ENCODE data around the gene OLIG1.

Gene OLIG1

DNA sequence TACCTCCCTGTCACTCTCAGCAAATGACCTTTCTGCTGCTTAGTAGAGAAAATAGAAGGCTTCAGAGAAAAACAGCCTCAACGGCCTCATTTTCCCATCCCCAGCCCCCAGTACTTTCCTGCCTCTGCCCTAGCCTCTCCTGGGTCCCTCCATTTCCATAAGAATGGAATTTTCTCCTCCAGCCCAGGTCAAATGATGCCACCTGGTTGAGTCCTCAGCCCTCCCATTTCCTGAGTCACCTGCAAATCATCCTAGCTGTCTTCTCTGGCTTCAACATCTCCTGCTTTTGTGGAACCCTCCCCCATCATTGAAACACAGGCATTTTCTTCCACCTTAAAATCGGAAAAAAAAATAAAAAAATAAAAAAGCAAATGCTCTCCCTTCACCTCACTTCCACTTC lies 35.1 kb downstream of the OLIG1 start:
- no peak for DNase-seq

DNA sequence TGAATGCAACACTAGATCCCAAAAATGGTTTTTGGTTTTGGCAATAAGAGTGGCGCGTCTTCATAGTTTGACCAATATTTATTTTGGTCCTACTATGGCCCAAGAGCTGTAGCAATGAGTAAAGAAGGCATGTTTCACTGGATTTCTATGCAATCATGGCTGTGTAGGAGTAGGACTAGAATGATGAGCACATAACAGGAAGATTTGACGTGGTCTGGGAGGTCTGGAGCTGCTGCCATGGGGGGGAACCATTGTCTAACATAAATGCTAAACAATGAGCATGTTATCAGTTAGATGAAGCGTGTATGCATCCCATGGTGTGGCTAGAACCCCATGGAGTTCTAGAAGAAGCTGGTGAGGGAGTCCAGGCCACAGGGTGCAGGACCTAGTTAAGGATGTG lies 38.3 kb downstream of the OLIG1 start:
- no peak for DNase-seq

DNA sequence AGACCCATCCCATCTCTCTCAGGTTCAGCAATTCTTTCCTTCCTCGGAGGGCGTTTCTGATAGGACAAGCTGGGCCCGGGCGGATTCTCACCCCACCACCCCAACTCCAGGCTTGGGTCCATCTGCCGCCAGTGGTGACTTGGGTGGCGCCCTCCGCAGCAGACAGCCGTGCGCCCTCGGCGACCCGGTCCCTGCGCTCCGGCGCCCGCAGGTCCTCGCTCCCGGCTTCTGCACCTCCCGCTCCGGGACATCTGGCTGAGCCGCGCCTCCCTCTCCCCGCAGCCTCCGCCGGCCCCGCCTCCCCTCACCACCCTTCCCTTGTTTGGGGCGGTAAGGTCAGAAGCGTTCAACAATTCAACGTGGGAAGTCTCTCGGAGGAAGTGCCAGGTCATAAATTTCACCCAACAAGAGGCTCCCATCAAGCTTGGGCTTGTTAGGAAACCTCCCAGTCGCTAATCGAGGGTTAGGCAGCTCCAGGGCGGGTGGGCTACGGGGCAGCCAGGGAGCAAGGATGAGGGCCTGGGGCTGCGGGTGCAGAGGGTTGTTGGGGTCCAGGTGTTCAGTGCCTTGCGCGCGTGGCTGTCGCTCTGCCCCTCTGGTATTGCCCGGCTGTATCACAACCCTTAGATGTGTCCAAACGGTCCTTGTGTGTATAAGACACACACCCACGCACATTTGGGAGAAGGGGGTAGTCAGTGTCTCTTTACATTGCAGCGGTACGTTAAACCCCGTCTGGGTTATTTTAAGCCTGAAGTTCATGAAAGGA lies 39.8 kb downstream of the OLIG1 start:
- DNase-seq, result no peak

DNA sequence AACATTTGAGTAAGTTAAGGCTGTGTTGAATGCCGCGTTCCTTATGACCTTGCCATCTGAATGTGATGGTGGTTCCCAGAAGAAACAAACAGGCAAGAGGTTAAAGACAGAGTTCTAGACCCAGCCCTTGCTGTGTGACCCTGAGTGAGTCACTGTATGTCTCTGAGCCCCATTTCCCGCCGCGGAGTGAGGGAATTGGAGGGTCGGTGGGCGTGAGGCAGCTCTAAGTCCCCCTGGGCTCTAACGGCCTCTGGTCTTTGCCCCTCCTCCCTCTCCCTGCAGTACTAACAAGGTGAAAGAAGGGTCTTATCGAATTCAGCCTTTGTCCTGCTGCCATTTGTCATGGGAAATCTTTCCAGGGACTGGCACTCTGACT lies 40.4 kb downstream of the OLIG1 start:
- DNase-seq, result no peak

- no peak for DNase-seq
These were observed 41.6 kb downstream of the OLIG1 start for GRCh38 chr21:33111577-33111976.

GRCh38 chr21:33112151-33112550 lies 42.2 kb downstream of the OLIG1 start:
- DNase-seq, result no peak

DNA sequence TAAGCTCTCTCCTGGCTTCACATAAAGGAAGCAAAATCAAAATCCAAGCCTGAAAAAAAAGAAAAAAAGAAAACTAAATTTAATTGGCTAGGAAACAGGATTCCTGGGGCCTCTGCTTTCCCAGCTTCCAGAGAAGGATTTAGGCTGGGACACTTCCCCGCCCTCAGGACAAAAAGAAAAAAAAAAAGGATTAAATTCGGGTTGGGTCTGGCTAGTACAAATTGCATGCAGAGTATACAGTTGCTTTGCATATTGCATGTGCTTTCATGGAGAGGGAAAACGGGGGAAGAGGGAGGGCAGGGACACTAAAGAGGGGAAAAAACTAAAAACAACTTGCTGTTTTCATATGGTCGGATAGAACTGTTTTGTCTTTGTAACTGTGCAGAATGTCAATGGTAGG lies 42.7 kb downstream of the OLIG1 start:
- no peak for DNase-seq

DNA sequence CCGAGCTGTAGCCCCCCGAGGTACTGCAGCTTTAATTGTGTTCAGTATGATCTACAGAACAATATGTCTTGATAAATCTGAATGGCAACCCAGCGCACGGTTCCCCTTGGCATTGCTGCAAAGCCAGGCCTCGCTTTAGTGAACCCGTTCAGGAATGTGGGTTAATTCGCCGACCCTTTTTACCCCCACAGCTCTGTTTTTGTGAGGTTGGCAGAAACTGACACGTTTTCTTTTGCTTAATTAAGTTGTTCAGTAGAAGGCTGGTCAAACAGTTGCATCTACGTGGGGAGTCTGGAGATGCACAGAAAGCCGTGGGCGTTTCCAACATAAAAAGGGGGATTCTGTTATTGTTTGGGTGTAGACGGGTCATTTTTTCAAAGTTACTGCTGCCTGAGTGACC lies 43.2 kb downstream of the OLIG1 start:
- DNase-seq, result no peak

- DNase-seq, result no peak
These were observed 44.3 kb downstream of the OLIG1 start for GRCh38 chr21:33114276-33114675.

DNA sequence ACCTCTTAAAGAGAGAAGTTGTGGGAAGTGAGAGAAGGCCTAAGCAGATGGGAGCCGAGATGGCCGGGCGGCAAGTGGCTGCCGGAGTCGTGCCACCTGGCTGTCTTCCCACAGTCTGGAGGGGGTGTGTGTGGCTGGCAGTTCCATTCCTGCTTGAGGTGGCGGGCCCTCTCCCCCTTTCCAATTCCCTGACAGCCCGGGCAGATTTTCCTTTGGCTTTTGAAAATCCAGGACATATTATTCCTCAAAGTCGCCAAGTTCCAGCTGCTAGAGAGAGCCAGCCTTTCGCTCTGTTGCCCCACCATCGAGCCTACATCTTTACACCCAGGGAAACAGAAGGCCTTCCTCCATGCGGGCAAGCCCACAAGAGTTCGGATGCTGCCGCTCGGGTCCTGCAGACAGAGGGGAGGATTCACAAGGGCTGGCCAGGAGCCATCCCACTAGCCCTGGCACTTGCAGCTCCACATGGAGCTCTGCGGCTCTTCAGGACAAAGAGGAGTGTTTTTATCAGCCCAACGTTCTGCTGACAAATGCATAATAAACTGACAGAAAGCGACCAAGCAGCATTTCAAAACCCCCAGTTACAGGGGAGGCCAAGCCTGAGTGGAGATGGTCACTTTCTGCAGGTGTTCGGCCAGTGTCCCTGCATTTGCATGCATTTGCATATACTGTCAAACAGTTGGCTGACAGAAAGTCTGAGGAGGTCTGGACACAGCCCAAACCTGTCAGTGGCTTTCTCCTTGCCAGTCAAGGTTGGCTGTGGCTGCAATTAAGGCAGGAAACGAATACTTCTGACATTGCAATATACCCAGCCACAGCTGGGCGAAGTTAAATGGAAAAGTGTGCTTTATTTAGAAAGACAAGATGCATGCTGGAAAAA lies 45.9 kb downstream of the OLIG1 start:
- DNase-seq, result no peak

- DNase-seq, result no peak
These were observed 46.7 kb downstream of the OLIG1 start for GRCh38 chr21:33116676-33117075.

DNA sequence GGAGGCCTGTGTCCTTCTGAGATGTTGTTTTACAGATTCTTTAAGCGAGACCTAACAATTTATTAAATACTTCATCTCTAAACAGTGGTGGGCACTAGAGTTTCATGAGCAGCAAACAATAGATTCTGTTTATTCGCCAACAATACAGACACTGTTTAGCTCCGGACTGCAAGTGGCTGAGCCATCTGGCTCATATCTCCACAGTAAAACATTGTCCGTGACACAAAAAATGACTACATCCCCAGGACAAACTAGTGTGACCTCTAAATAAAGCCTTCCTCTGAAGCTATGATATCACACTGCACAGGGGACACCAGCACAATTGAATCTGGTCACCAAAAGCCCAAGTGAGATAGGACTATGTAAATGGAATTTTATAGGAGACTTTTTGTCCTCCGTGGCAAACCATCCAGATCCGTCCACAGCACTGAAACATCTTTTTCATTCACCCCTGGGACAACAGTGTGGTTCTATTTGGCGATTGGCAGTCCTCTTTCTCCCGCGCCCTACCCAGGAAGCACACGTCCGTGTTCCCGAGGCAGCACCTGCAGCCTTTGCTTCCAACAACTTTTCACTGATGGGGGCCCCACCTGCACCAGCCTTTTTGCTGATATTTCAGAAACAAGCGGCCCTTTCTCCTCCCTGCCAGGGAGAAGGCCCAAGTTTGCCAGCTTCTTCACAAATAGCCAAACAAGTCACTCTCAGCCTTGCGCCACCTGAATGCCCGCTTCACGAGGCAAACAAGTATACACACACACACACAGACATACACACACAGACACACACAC lies 47.4 kb downstream of the OLIG1 start:
- no peak for DNase-seq
